IMR-90 (cell line): ENCODE data around the gene ATP5MC3. TPM values are rescaled to one million over a fixed set of nuclear protein-coding genes. Genes with fewer than 3 reads are reported as not detected.

Experiments used
- ATAC-seq: fragments of 200-7000 bp; cut with Tn5 transposase; 2 replicates; pipeline ENCODE4 v1.9.1; 2020; ENCODE audit warnings: low read depth, mild to moderate bottlenecking, moderate library complexity
- BruUV-seq: library from RNA; stranded (reverse); fragments of 400-500 nt; replicated peaks from 2 replicates; lab custom pipeline; 2021; lab: Mats Ljungman, UMichigan
- CTCF ChIA-PET: fragments of 300-600 bp; formaldehyde crosslinking; extraction: SDS; loops from one replicate; lab custom pipeline; 2021; ENCODE audit warnings: antibody characterized with exemption; lab: Yijun Ruan, JAX
- POLR2A ChIA-PET: fragments of 300-600 bp; sonication (Branson Sonifier 250); formaldehyde crosslinking; loops from one replicate; lab custom pipeline; 2022; ENCODE audit warnings: antibody characterized with exemption; ENCODE audit not compliant: unreplicated experiment; lab: Charles Lee
- DNase-seq: peaks from one replicate; pipeline ENCODE4 v3.0.0; 2013
- H2AFZ ChIP-seq: replicated peaks from 2 replicates; pipeline ENCODE3; 2013; ENCODE audit warnings: low read length, mild to moderate bottlenecking; ENCODE audit not compliant: poor library complexity
- H2AK5ac ChIP-seq: 2 replicates; pipeline ENCODE4 v1.6.1; 2013; ENCODE audit warnings: low read depth, low read length, inconsistent platforms
- H2AK9ac ChIP-seq: replicated peaks from 2 replicates; pipeline ENCODE3; 2013; ENCODE audit warnings: mild to moderate bottlenecking, low read depth, low read length, moderate library complexity; ENCODE audit not compliant: poor library complexity
- H2BK120ac ChIP-seq: 2 replicates; pipeline ENCODE4 v1.6.1; 2013; ENCODE audit warnings: low read depth, low read length, inconsistent platforms
- H2BK15ac ChIP-seq: 3 replicates; pipeline ENCODE4 v1.6.1; 2013; ENCODE audit warnings: low read depth, low read length, inconsistent platforms
- H2BK20ac ChIP-seq: 2 replicates; pipeline ENCODE4 v1.6.1; 2013; ENCODE audit warnings: low read depth, mild to moderate bottlenecking, inconsistent platforms, low read length, moderate library complexity
- H2BK5ac ChIP-seq: 2 replicates; pipeline ENCODE4 v1.6.1; 2013; ENCODE audit warnings: mild to moderate bottlenecking, low read depth, low read length, inconsistent platforms; ENCODE audit not compliant: poor library complexity, severe bottlenecking
- H3K14ac ChIP-seq: replicated peaks from 2 replicates; pipeline ENCODE4 v1.6.1; 2013; ENCODE audit warnings: low read depth, low read length, inconsistent platforms
- H3K18ac ChIP-seq: 2 replicates; pipeline ENCODE4 v1.6.1; 2013; ENCODE audit warnings: low read depth, low read length, control low read depth
- H3K23ac ChIP-seq: 2 replicates; pipeline ENCODE4 v1.6.1; 2013; ENCODE audit warnings: low read depth, low read length, inconsistent platforms
- H3K27ac ChIP-seq: 2 replicates; pipeline ENCODE4 v1.5.1; 2013; ENCODE audit warnings: mild to moderate bottlenecking, control low read depth, low read length; ENCODE audit not compliant: insufficient read depth
- H3K27me3 ChIP-seq: 2 replicates; pipeline ENCODE4 v1.6.1; 2013; ENCODE audit warnings: low read length; ENCODE audit not compliant: control insufficient read depth, insufficient read depth
- H3K36me3 ChIP-seq: 2 replicates; pipeline ENCODE4 v1.6.1; 2013; ENCODE audit warnings: low read length, mixed read lengths; ENCODE audit not compliant: control insufficient read depth, insufficient read depth
- H3K4ac ChIP-seq: 2 replicates; pipeline ENCODE4 v1.6.1; 2013; ENCODE audit warnings: low read depth, low read length, inconsistent platforms
- H3K4me1 ChIP-seq: 2 replicates; pipeline ENCODE4 v1.6.1; 2013; ENCODE audit warnings: low read length, mixed read lengths; ENCODE audit not compliant: control insufficient read depth, insufficient read depth
- H3K4me2 ChIP-seq: 2 replicates; pipeline ENCODE4 v1.6.1; 2013; ENCODE audit warnings: low read depth, mild to moderate bottlenecking, control low read depth, low read length, moderate library complexity
- H3K4me3 ChIP-seq: 2 replicates; pipeline ENCODE4 v1.5.1; 2013; ENCODE audit warnings: low read depth, mild to moderate bottlenecking, control low read depth, low read length, moderate library complexity; ENCODE audit not compliant: insufficient read depth
- H3K56ac ChIP-seq: 2 replicates; pipeline ENCODE4 v1.6.1; 2013; ENCODE audit warnings: low read length, inconsistent platforms; ENCODE audit not compliant: insufficient read depth; ENCODE audit errors: extremely low read depth
- H3K79me1 ChIP-seq, 2 experiments: 2 replicates each; pipeline ENCODE4 v1.6.1; 2013; ENCODE audit warnings: low read length in 2 of 2, inconsistent platforms in 1 of 2, low read depth in 1 of 2
- H3K9ac ChIP-seq: 2 replicates; pipeline ENCODE4 v1.6.1; 2013; ENCODE audit warnings: low read depth, low read length, control low read depth
- H3K9me1 ChIP-seq: 2 replicates; pipeline ENCODE4 v1.6.1; 2013; ENCODE audit warnings: low read length, inconsistent platforms; ENCODE audit not compliant: insufficient read depth
- H3K9me3 ChIP-seq: 2 replicates; pipeline ENCODE4 v1.6.1; 2013; ENCODE audit warnings: low read length; ENCODE audit not compliant: control insufficient read depth, insufficient read depth
- H4K20me1 ChIP-seq: 2 replicates; pipeline ENCODE4 v1.6.1; 2013; ENCODE audit warnings: low read length, inconsistent platforms; ENCODE audit not compliant: insufficient read depth
- H4K5ac ChIP-seq: 2 replicates; pipeline ENCODE4 v1.6.1; 2013; ENCODE audit warnings: mild to moderate bottlenecking, low read depth, low read length, control low read depth
- H4K8ac ChIP-seq, 2 experiments: 2 replicates each; pipeline ENCODE4 v1.6.1; 2013; ENCODE audit warnings: low read depth in 2 of 2, low read length in 2 of 2, control low read depth in 1 of 2, inconsistent platforms in 1 of 2
- H4K91ac ChIP-seq: 2 replicates; pipeline ENCODE4 v1.6.1; 2013; ENCODE audit warnings: low read depth, low read length, inconsistent platforms; ENCODE audit not compliant: insufficient read depth
- BHLHE40 ChIP-seq: fragments of 150-350 bp; IDR thresholded peaks from 2 replicates; pipeline ENCODE4 v1.6.1; 2016; ENCODE audit warnings: mild to moderate bottlenecking, low read depth, low read length
- ELK1 ChIP-seq: fragments of 150-350 bp; IDR thresholded peaks from 2 replicates; pipeline ENCODE4 v1.6.1; 2016; ENCODE audit warnings: low read depth, mild to moderate bottlenecking, low read length, moderate library complexity, borderline replicate concordance
- MAZ ChIP-seq: IDR thresholded peaks from 2 replicates; pipeline ENCODE4 v1.6.1; 2012; ENCODE audit warnings: low read depth, mild to moderate bottlenecking, low read length, improper control_type of control experiment, moderate library complexity, borderline replicate concordance
- MXI1 ChIP-seq: IDR thresholded peaks from 2 replicates; pipeline ENCODE4 v1.6.1; 2012; ENCODE audit warnings: low read depth, mild to moderate bottlenecking, low read length, moderate library complexity, borderline replicate concordance
- POLR2A ChIP-seq: IDR thresholded peaks from 2 replicates; pipeline ENCODE4 v1.6.1; 2012; ENCODE audit warnings: mild to moderate bottlenecking, low read depth, low read length
- RCOR1 ChIP-seq: IDR thresholded peaks from 2 replicates; pipeline ENCODE4 v1.6.1; 2012; ENCODE audit warnings: mild to moderate bottlenecking, low read length, improper control_type of control experiment; ENCODE audit not compliant: insufficient replicate concordance
- SMC3 ChIP-seq: fragments of 150-350 bp; IDR thresholded peaks from 2 replicates; pipeline ENCODE4 v1.6.1; 2016; ENCODE audit warnings: low read depth, mild to moderate bottlenecking, antibody characterized with exemption, low read length, moderate library complexity
- USF2 ChIP-seq: fragments of 150-350 bp; IDR thresholded peaks from 2 replicates; pipeline ENCODE4 v1.6.1; 2017; ENCODE audit warnings: mild to moderate bottlenecking, antibody characterized with exemption, low read length, low read depth
- WGBS, 2 experiments: methylation state at CpG; one replicate each; pipeline versions ENCODE4 v1.1.5 to v1.1.7; 2013; ENCODE audit warnings: missing lambda C conversion rate in 2 of 2; ENCODE audit not compliant: insufficient read length in 1 of 2; ENCODE audit errors: extremely low coverage in 2 of 2; 5-methylcytosine and 5-hydroxymethylcytosine counted together
- dilution Hi-C: fragments of 300-500 bp; cut with HindIII; formaldehyde crosslinking; loops from one replicate; pipeline ENCODE4 v1.14.3; 2018; ENCODE audit warnings: low sequenced_read_pairs; ENCODE audit not compliant: unreplicated experiment
- in situ Hi-C: fragments of 300-500 bp; cut with MboI; formaldehyde crosslinking; loops from 3 replicates; pipeline ENCODE4 v1.14.3; 2019; ENCODE audit warnings: low sequenced_read_pairs, inconsistent platforms, mixed read lengths
- intact Hi-C: fragments of 100-400 bp; cut with micrococcal nuclease; formaldehyde crosslinking; loops from 2 replicates; pipeline ENCODE4 v1.10.0; 2022
- polyA plus RNA-seq, 3 experiments: library from polyadenylated mRNA; depleted of rRNA; stranded (reverse); fragments of >200 nt; gene quantifications; 2 replicates each; pipeline ENCODE4 v1.2.3, GENCODE V29; 2012; ENCODE audit warnings: low replicate concordance in 1 of 3
- total RNA-seq: library from RNA; depleted of rRNA; stranded (reverse); fragments of >200 nt; gene quantifications from 2 replicates; pipeline ENCODE4 v1.2.3, GENCODE V29; 2012

Gene ATP5MC3
- total and polyA plus RNA-seq, 2 of the 4 experiments (the other 2 are of a cell fraction) = 167 to 365 TPM

DNA sequence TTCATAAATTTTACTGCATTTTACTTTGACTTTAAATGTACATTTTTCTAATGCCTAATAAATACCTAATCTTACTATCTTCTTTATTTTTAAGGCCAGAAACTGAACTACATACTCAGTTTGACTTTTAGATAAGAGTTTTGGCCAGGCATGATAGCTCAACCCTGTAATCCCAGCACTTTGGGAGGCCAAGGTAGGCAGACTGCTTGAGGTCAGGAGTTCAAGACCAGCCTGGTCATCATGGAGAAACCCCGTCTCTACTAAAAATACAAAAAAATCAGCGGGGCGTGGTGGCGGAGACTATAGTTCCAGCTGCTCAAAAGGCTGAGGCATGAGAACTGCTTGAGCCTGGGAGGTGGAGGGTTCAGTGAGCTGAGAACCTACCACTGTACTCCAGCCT lies 22.6 kb downstream of the ATP5MC3 start:
- ChIA-PET POLR2A (no interaction called here), CTCF (interaction anchor here (0.7 kb wide), 1 partner anchor 790 kb away, joined by 4 read pairs; no protein-coding TSS in a partner anchor)
- H4K5ac ChIP-seq = no peak overlapping the region
- H3K56ac ChIP-seq = no peak overlapping the region
- H3K4me3 ChIP-seq = no peak overlapping the region
- no CpG with 5 or more reads among the region's 4 CpGs for WGBS, 2 experiments
- H3K9ac ChIP-seq = no peak overlapping the region
- no TSS peak for BruUV-seq
- no peak overlapping the region for H2BK120ac ChIP-seq
- TF ChIP-seq MXI1 (no peak), BHLHE40 (no peak), SMC3 (no peak), ELK1 (no peak), MAZ (no peak), POLR2A (no peak), RCOR1 (no peak), USF2 (no peak)
- H2AFZ ChIP-seq = no peak overlapping the region
- no peak for ATAC-seq
- dilution Hi-C loops (no loop called here), intact Hi-C loops (no loop called here), in situ Hi-C loops (no loop called here)
- no peak overlapping the region for H4K8ac ChIP-seq
- 0 out of 2 replicates have a peak, but pooled peaks cover 2% of the 10 kb centered on the region for H3K36me3 ChIP-seq
- no peak overlapping the region for H3K4me2 ChIP-seq
- H3K9me1 ChIP-seq = peaks cover 12% of the 10 kb centered on the region
- H3K23ac ChIP-seq = no peak overlapping the region
- no peak overlapping the region for H2BK15ac ChIP-seq
- no peak overlapping the region for H2AK9ac ChIP-seq
- H3K9me3 ChIP-seq = no peaks in the 10 kb centered on the region
- no peak overlapping the region for H3K14ac ChIP-seq
- no peak for DNase-seq
- no peak overlapping the region for H3K4ac ChIP-seq
- no peak overlapping the region for H3K18ac ChIP-seq
- peaks cover 6% of the 10 kb centered on the region for H3K4me1 ChIP-seq
- peaks cover 80% of the 10 kb centered on the region for H4K20me1 ChIP-seq
- H2BK5ac ChIP-seq = no peak overlapping the region
- H3K27me3 ChIP-seq = no peaks in the 10 kb centered on the region
- H3K79me1 ChIP-seq = peaks cover 15 to 54% of the 10 kb centered on the region in 2 experiments
- no peak overlapping the region for H3K27ac ChIP-seq
- no peak overlapping the region for H4K91ac ChIP-seq
- no peak overlapping the region for H2AK5ac ChIP-seq
- H2BK20ac ChIP-seq = no peak overlapping the region
